Measurements from ENCODE around the gene ALS2.

GRCh38 chr2:201758873-201759272, 21.9 kb downstream of the ALS2 start:
- TF ChIP-seq EZH2 (IDR thresholded peaks at IDR 0.05; ENCODE audit: insufficient read depth, low read length) (no peak), CTCF (IDR thresholded peaks at IDR 0.05; ENCODE audit: insufficient read depth, low read depth, low read length) (no peak)
